ENCODE data around the gene FXR1.

Gene FXR1

GRCh38 chr3:180930526-180930925 is 18.1 kb downstream of the FXR1 start:
- Histone ChIP-seq H3K36me3 (peaks cover 17% of the 10 kb centered on the region), H3K4me3 (ENCODE audit: low read depth, low read length) (no peak overlapping the region), H3K4me1 (no peaks in the 10 kb centered on the region), H3K9me3 (no peaks in the 10 kb centered on the region), H3K27me3 (no peaks in the 10 kb centered on the region)
- DNase-seq, result no peak
- TF ChIP-seq CTCF (IDR thresholded peaks at IDR 0.05; ENCODE audit: low read depth, low read length), result no peak

- TF ChIP-seq CTCF (IDR thresholded peaks at IDR 0.05; ENCODE audit: low read depth, low read length), result no peak
- Histone ChIP-seq H3K4me1 (no peaks in the 10 kb centered on the region), H3K4me3 (ENCODE audit: low read depth, low read length) (no peak overlapping the region), H3K36me3 (peaks cover 38% of the 10 kb centered on the region), H3K27me3 (no peaks in the 10 kb centered on the region), H3K9me3 (no peaks in the 10 kb centered on the region)
- DNase-seq, result no peak
Measured at GRCh38 chr3:180932819-180933218, 20.3 kb downstream of the FXR1 start.

GRCh38 chr3:180934638-180935037 is 22.2 kb downstream of the FXR1 start:
- DNase-seq, result no peak

GRCh38 chr3:180940826-180941225 is 28.4 kb downstream of the FXR1 start:
- no peak for DNase-seq
- no peak for TF ChIP-seq CTCF (IDR thresholded peaks at IDR 0.05; ENCODE audit: low read depth, low read length)
- Histone ChIP-seq H3K4me3 (ENCODE audit: low read depth, low read length) (no peak overlapping the region), H3K4me1 (no peaks in the 10 kb centered on the region), H3K9me3 (no peaks in the 10 kb centered on the region), H3K36me3 (peaks cover 33% of the 10 kb centered on the region), H3K27me3 (no peaks in the 10 kb centered on the region)

More at GRCh38 chr3:180934638-180935037, 22.2 kb downstream of the FXR1 start:
- TF ChIP-seq CTCF (IDR thresholded peaks at IDR 0.05; ENCODE audit: low read depth, low read length), result no peak
- Histone ChIP-seq H3K27me3 (no peaks in the 10 kb centered on the region), H3K4me3 (ENCODE audit: low read depth, low read length) (no peak overlapping the region), H3K36me3 (peaks cover 35% of the 10 kb centered on the region), H3K9me3 (no peaks in the 10 kb centered on the region), H3K4me1 (no peaks in the 10 kb centered on the region)

GRCh38 chr3:180947761-180948390 is 35.4 kb downstream of the FXR1 start:
- H3K27me3 ChIP-seq, result no peaks in the 10 kb centered on the region
- H3K36me3 ChIP-seq, result peaks cover 55% of the 10 kb centered on the region
- DNase-seq, result no peak

More at GRCh38 chr3:180947761-180948390, 35.4 kb downstream of the FXR1 start:
- no peaks in the 10 kb centered on the region for H3K4me1 ChIP-seq
- TF ChIP-seq CTCF (IDR thresholded peaks at IDR 0.05; ENCODE audit: low read depth, low read length), result no peak
- no peaks in the 10 kb centered on the region for H3K9me3 ChIP-seq
- no peak overlapping the region for H3K4me3 ChIP-seq (ENCODE audit: low read depth, low read length)
